Measurements from ENCODE around the gene UGGT2. TPM values are rescaled to one million over a fixed set of nuclear protein-coding genes. Genes with fewer than 3 reads are reported as not detected.
"Not testable (repeated sequence)": the region's sequence is repeated elsewhere in the genome, so short reads cannot be mapped to it uniquely, and the experiment has no call there.

The UGGT2 gene
- total and polyA plus RNA-seq, 8 donors: 24.1 to 50.0 (median 43.3) TPM

DNA sequence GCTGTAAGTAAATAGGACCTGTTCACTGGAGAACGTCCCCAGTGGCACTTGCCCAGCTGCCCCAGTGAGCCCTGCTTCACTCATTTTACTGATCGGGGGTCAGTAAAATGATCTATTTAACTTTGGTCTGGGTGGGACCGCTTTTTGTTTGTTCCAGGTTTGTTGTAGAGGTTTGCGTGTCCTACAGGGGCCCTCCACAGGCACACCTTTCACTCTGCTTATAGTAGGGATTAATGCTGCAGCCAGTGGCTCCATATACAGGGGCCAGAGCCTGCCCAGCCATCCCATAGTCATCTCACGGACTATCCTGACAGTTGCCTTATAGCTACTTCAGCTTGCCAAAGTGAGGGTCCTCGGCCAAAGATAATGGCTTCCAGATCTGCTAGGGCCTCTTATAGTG is 272.2 kb downstream of the UGGT2 start:
- Histone ChIP-seq H3K9me3 (no peaks in the 10 kb centered on the region), H3K27ac (no peak overlapping the region), H3K27me3 (no peaks in the 10 kb centered on the region), H3K36me3 (peaks cover 0 to 67% of the 10 kb centered on the region in 2 donors), H3K4me3 (no peak overlapping the region), H3K4me1 (peaks cover 0 to 5% of the 10 kb centered on the region in 2 donors)
- ATAC-seq: no peak
- TF ChIP-seq, protein P1, sequence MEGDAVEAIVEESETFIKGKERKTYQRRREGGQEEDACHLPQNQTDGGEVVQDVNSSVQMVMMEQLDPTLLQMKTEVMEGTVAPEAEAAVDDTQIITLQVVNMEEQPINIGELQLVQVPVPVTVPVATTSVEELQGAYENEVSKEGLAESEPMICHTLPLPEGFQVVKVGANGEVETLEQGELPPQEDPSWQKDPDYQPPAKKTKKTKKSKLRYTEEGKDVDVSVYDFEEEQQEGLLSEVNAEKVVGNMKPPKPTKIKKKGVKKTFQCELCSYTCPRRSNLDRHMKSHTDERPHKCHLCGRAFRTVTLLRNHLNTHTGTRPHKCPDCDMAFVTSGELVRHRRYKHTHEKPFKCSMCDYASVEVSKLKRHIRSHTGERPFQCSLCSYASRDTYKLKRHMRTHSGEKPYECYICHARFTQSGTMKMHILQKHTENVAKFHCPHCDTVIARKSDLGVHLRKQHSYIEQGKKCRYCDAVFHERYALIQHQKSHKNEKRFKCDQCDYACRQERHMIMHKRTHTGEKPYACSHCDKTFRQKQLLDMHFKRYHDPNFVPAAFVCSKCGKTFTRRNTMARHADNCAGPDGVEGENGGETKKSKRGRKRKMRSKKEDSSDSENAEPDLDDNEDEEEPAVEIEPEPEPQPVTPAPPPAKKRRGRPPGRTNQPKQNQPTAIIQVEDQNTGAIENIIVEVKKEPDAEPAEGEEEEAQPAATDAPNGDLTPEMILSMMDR (IDR thresholded peaks at IDR 0.05): no peak
- no peak for DNase-seq
- intact Hi-C loops (cut with DNase I): no loop called here

DNA sequence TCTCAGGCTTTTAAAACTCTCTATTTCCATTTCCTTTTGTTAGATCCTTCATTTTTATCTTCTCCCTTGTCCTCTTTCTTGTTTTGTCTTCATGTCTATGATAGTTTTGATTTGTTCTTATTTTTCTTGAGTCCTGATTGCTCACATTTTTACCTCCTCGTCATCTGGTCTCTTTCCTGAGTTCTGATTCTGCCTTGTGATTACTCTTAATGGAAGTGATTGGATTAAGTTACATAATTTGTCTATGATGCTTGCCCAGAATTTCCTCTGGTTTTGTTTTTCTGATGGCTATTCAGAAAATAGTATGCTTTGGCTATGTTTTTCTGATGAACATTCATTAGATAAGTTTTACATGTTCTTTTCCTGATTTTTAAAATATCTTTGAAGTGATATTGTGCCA is 273.7 kb downstream of the UGGT2 start:
- Histone ChIP-seq H3K4me1 (peaks cover 0 to 5% of the 10 kb centered on the region in 2 donors), H3K9me3 (no peaks in the 10 kb centered on the region), H3K36me3 (peaks cover 0 to 65% of the 10 kb centered on the region in 2 donors), H3K27ac (no peak overlapping the region), H3K4me3 (no peak overlapping the region), H3K27me3 (no peaks in the 10 kb centered on the region)
- DNase-seq (no peak), ATAC-seq (no peak)
- TF ChIP-seq, protein P1 (IDR thresholded peaks at IDR 0.05): no peak
- intact Hi-C loops (cut with DNase I): no loop called here

DNA sequence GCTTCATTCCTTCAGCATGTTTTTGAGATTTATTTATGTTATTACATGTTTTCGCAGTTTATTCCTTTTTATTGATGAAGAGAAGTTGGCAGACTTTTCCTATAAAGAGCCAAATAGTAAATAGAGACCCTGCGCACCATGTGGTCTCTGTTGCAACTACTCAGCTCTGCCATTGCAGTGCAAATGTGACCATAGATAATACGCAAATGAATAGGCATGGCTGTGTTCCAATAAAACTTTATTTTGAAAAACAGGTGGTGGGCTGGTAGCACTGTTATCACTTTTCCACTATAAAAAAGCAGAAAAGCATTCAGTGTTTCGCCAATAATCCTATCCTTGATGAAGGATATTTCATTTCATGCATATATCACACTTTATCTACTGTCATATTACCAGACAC is 281.3 kb downstream of the UGGT2 start:
- Histone ChIP-seq H3K27me3 (no peaks in the 10 kb centered on the region), H3K4me3 (no peak overlapping the region), H3K36me3 (peaks cover 0 to 73% of the 10 kb centered on the region in 2 donors), H3K9me3 (no peaks in the 10 kb centered on the region), H3K4me1 (no peaks in the 10 kb centered on the region), H3K27ac (no peak overlapping the region)
- TF ChIP-seq, protein P1 (IDR thresholded peaks at IDR 0.05): no peak
- intact Hi-C loops (cut with DNase I): no loop called here
- no peak for ATAC-seq
- peak in 2 of 4 donors; percentile 46 to 49 for DNase-seq

DNA sequence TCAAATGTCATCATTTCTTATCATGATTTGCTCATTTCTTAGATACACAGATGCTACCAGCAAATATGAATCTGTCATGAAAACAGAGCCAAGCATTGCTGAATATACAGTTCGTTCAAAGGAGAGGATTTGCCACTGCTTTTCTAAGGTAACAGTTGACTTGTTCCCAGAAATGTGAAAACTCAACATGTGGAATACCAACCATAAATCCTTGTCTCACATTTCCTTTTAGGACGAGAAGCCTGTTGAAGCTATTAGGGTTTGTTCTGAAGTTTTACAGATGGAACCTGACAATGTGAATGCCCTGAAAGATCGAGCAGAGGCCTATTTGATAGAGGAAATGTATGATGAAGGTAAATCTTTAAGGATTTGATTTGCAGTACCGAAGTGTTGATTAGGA is 289.6 kb downstream of the UGGT2 start:
- Histone ChIP-seq H3K27me3 (no peaks in the 10 kb centered on the region), H3K27ac (no peak overlapping the region), H3K9me3 (no peaks in the 10 kb centered on the region), H3K4me3 (no peak overlapping the region), H3K4me1 (no peaks in the 10 kb centered on the region), H3K36me3 (peaks cover 0 to 94% of the 10 kb centered on the region in 2 donors)
- no peak for ATAC-seq
- TF ChIP-seq, protein P1 (IDR thresholded peaks at IDR 0.05): no peak
- intact Hi-C loops (cut with DNase I): no loop called here
- no peak for DNase-seq

DNA sequence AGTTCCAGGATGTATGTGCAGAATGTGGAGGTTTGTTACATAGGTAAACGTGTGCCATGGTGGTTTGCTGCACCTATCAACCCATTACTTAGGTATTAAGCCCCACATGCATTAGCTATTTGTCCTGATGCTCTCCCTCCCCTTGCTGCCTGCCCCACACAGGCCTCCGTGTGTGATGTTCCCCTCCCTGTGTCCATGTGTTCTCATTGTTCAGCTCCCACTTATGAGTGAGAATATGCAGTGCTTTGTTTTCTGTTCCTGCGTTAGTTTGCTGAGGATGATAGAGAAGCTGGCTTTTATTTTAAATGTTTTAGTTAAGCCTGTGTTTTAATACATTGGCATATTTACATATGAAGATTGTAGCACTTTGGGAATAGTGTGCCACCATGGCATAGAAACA is 290.6 kb downstream of the UGGT2 start:
- H3K4me3 ChIP-seq; ATAC-seq; H3K27ac ChIP-seq; intact Hi-C loops (cut with DNase I); H3K4me1 ChIP-seq; H3K27me3 ChIP-seq; H3K9me3 ChIP-seq; DNase-seq: not testable (repeated sequence)
- H3K36me3 ChIP-seq: peaks cover 0 to 91% of the 10 kb centered on the region in 2 donors

DNA sequence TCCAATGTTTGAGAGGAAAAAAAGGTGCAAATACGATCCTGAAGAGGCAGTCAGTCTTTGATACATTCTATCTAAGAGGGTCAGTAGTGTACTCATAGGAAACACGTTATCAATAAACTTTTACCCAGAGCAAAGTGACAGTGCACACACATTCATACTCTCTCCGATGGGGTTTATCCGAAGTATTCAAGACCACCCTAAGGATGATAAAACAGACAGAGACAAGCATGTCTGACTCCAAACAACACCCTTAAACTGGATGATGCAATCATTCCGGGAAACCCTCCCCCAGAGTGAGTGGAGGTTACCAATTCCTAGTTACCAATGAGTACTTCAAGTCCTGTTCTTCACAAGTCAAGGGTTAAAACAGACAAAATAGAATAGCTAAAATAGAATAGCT is 297.1 kb downstream of the UGGT2 start:
- Histone ChIP-seq H3K36me3 (peaks cover 0 to 29% of the 10 kb centered on the region in 2 donors), H3K4me3 (no peak overlapping the region), H3K27me3 (no peaks in the 10 kb centered on the region), H3K9me3 (no peaks in the 10 kb centered on the region), H3K27ac (no peak overlapping the region), H3K4me1 (peaks cover 0 to 5% of the 10 kb centered on the region in 2 donors)
- no peak for DNase-seq
- intact Hi-C loops (cut with DNase I): no loop called here
- no peak for ATAC-seq
- TF ChIP-seq, protein P1 (IDR thresholded peaks at IDR 0.05): no peak
